ENCODE results near the gene ABHD17C. TPM values are rescaled to one million over a fixed set of nuclear protein-coding genes. Genes with fewer than 3 reads are reported as not detected.

Gene ABHD17C
- total RNA-seq, 1 experiment from 2014 or later, result 11.9 TPM

- intact Hi-C loops (cut with micrococcal nuclease), result no loop called here
- POLR2A ChIA-PET, result no interaction called here
- DNase-seq (ENCODE audit: unreplicated experiment), result no peak
- H3K27ac Mint-ChIP-seq (ENCODE audit: low read depth, unreplicated experiment), result no peak overlapping the region
- H3K4me3 Mint-ChIP-seq (ENCODE audit: unreplicated experiment), result no peak overlapping the region
- H3K4me1 Mint-ChIP-seq (ENCODE audit: insufficient read depth, unreplicated experiment), result no peaks in the 10 kb centered on the region
- TF ChIP-seq, protein P1, sequence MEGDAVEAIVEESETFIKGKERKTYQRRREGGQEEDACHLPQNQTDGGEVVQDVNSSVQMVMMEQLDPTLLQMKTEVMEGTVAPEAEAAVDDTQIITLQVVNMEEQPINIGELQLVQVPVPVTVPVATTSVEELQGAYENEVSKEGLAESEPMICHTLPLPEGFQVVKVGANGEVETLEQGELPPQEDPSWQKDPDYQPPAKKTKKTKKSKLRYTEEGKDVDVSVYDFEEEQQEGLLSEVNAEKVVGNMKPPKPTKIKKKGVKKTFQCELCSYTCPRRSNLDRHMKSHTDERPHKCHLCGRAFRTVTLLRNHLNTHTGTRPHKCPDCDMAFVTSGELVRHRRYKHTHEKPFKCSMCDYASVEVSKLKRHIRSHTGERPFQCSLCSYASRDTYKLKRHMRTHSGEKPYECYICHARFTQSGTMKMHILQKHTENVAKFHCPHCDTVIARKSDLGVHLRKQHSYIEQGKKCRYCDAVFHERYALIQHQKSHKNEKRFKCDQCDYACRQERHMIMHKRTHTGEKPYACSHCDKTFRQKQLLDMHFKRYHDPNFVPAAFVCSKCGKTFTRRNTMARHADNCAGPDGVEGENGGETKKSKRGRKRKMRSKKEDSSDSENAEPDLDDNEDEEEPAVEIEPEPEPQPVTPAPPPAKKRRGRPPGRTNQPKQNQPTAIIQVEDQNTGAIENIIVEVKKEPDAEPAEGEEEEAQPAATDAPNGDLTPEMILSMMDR (IDR thresholded peaks at IDR 0.05; ENCODE audit: unreplicated experiment), result no peak
- BruUV-seq (replicated peaks), result no TSS peak
- no peaks in the 10 kb centered on the region for H3K27me3 Mint-ChIP-seq (ENCODE audit: insufficient read depth, unreplicated experiment)
- CTCF ChIA-PET, result interaction anchor here (0.8 kb wide), 1 partner anchor 199 kb away, joined by 3 read pairs; no protein-coding TSS in a partner anchor
- no peaks in the 10 kb centered on the region for H3K9me3 Mint-ChIP-seq (ENCODE audit: unreplicated experiment)
- no peaks in the 10 kb centered on the region for H3K36me3 Mint-ChIP-seq (ENCODE audit: insufficient read depth, unreplicated experiment)
These were observed 71.2 kb downstream of the ABHD17C start for GRCh38 chr15:80766275-80766674.

- Mint-ChIP-seq H3K9me3 (ENCODE audit: unreplicated experiment) (no peaks in the 10 kb centered on the region), H3K4me3 (ENCODE audit: unreplicated experiment) (no peak overlapping the region), H3K4me1 (ENCODE audit: insufficient read depth, unreplicated experiment) (no peaks in the 10 kb centered on the region), H3K27ac (ENCODE audit: low read depth, unreplicated experiment) (peak overlapping the region; percentile 17), H3K36me3 (ENCODE audit: insufficient read depth, unreplicated experiment) (no peaks in the 10 kb centered on the region), H3K27me3 (ENCODE audit: insufficient read depth, unreplicated experiment) (no peaks in the 10 kb centered on the region)
- intact Hi-C loops (cut with micrococcal nuclease), result no loop called here
- BruUV-seq (replicated peaks), result no TSS peak
- ChIA-PET POLR2A (interaction anchor here (0.7 kb wide), 1 partner anchor 238 kb away, joined by 3 read pairs; no protein-coding TSS in a partner anchor), CTCF (interaction anchor here (0.6 to 1.9 kb wide), 5 partner anchors 9 to 312 kb away, joined by 3 to 12 read pairs (median 4); partner anchors contain the start of gene CEMIP)
- no peak for DNase-seq (ENCODE audit: unreplicated experiment)
- TF ChIP-seq, protein P1 (IDR thresholded peaks at IDR 0.05; ENCODE audit: unreplicated experiment), result no peak
These were observed 73.0 kb downstream of the ABHD17C start for GRCh38 chr15:80768158-80768557.

DNA sequence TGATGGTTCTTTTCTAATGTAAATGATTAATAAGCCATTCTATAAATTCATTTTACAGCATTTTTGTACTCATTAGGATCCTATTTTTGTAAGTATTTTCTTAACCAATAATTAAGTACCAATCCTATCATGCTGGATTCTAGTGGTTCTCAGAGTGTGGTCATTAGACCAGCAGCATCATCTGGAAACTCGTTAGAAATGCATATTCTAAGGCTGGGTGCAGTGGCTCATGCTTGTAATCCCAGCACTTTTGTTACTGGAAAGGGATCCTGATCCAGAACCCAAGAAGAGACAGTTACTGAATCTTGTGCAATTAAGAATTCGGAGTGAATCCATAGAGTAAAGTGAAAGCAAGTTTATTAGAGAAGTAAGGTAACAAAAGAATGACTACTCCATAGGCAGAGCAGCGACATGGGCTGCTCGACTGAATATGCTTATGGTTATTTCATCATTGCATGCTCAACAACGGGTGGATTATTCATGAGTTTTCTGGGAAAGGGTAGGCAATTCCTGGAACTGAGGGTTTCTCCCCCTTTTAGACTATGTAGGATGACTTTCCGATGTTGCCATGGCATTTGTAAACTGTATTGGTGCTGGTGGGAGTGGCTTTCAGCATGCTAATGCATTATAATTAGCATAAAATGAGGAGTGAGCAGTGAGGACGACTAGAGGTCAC lies 74.2 kb downstream of the ABHD17C start:
- H3K27ac Mint-ChIP-seq (ENCODE audit: low read depth, unreplicated experiment), result no peak overlapping the region
- H3K4me1 Mint-ChIP-seq (ENCODE audit: insufficient read depth, unreplicated experiment), result no peaks in the 10 kb centered on the region
- ChIA-PET POLR2A (no interaction called here), CTCF (interaction anchor here (1.9 kb wide), 1 partner anchor 8 kb away, joined by 12 read pairs; no protein-coding TSS in a partner anchor)
- TF ChIP-seq, protein P1 (IDR thresholded peaks at IDR 0.05; ENCODE audit: unreplicated experiment), result no peak
- no peaks in the 10 kb centered on the region for H3K9me3 Mint-ChIP-seq (ENCODE audit: unreplicated experiment)
- DNase-seq (ENCODE audit: unreplicated experiment), result no peak
- no peak overlapping the region for H3K4me3 Mint-ChIP-seq (ENCODE audit: unreplicated experiment)
- intact Hi-C loops (cut with micrococcal nuclease), result no loop called here
- no peaks in the 10 kb centered on the region for H3K27me3 Mint-ChIP-seq (ENCODE audit: insufficient read depth, unreplicated experiment)
- H3K36me3 Mint-ChIP-seq (ENCODE audit: insufficient read depth, unreplicated experiment), result no peaks in the 10 kb centered on the region
- no TSS peak for BruUV-seq (replicated peaks)

DNA sequence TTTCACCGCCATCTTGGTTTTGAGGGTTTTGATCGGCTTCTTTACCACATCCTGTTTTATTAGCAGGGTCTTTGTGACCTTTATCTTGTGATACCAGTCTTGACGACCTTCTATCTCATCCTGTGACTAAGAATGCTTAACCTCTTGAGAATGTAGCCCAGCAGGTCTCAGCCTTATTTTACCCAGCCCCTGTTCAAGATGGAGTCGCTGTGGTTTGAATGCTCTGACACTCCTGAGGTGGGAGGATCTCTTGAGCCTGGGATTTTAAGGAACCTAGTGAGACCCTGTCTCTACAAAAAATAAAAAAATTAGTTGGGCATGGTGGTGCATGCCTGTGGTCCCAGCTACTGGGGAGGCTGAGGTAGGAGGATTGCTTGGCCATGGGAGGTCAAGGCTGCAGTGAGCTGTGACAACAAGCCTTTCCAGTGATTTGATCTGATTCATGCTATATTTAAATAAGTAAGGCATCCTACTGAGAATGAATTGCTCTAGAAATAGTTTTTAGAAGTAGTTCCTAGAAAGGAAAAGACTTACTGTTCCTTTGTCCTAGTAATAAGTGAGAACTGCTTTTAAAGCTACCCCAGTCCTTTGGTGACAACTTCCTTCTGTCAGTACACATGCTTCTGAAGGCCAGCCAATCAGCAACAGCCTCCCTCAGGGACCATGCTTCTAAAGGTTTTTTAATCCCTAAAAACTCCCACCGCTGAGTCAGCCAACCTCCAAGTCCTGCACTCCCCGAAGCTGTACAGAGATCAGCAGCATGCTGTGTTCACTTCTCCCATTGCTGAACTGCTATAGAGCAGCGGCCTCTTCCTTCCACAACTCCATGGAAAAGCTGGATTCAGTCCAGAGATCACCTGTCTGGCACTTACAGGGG lies 75.0 kb downstream of the ABHD17C start:
- DNase-seq (ENCODE audit: unreplicated experiment), result no peak
- TF ChIP-seq, protein P1 (IDR thresholded peaks at IDR 0.05; ENCODE audit: unreplicated experiment), result no peak
- no peaks in the 10 kb centered on the region for H3K4me1 Mint-ChIP-seq (ENCODE audit: insufficient read depth, unreplicated experiment)
- intact Hi-C loops (cut with micrococcal nuclease), result no loop called here
- ChIA-PET POLR2A (no interaction called here), CTCF (interaction anchor here (0.6 to 0.7 kb wide), 2 partner anchors 301 to 308 kb away, joined by 3 read pairs; no protein-coding TSS in a partner anchor)
- H3K4me3 Mint-ChIP-seq (ENCODE audit: unreplicated experiment), result no peak overlapping the region
- no peaks in the 10 kb centered on the region for H3K27me3 Mint-ChIP-seq (ENCODE audit: insufficient read depth, unreplicated experiment)
- no TSS peak for BruUV-seq (replicated peaks)
- H3K9me3 Mint-ChIP-seq (ENCODE audit: unreplicated experiment), result no peaks in the 10 kb centered on the region
- H3K36me3 Mint-ChIP-seq (ENCODE audit: insufficient read depth, unreplicated experiment), result no peaks in the 10 kb centered on the region
- no peak overlapping the region for H3K27ac Mint-ChIP-seq (ENCODE audit: low read depth, unreplicated experiment)

Data from MCF 10A (cell line).